Epithelial cell of prostate (primary cell): ENCODE results near the gene DAPK1.
"Not testable (repeated sequence)": the region's sequence is repeated elsewhere in the genome, so short reads cannot be mapped to it uniquely, and the experiment has no call there.

Experiments used
- DNase-seq: peaks from one replicate; pipeline ENCODE4 v3.0.0-alpha.2; 2011; ENCODE audit warnings: low read depth, low spot score
- H3K27ac ChIP-seq: fragments of 450-650 bp; 2 replicates; pipeline ENCODE4 v1.5.1; 2017; ENCODE audit warnings: mild to moderate bottlenecking

DAPK1 gene

GRCh38 chr9:87535817-87536539 is 38.3 kb downstream of the DAPK1 start:
- DNase-seq = no peak
- H3K27ac ChIP-seq = no peak overlapping the region

GRCh38 chr9:87537625-87538024 is 40.0 kb downstream of the DAPK1 start:
- H3K27ac ChIP-seq = no peak overlapping the region

GRCh38 chr9:87540444-87541105 is 42.9 kb downstream of the DAPK1 start:
- DNase-seq = no peak
- H3K27ac ChIP-seq = no peak overlapping the region

More at GRCh38 chr9:87537625-87538024, 40.0 kb downstream of the DAPK1 start:
- DNase-seq = no peak

GRCh38 chr9:87541663-87542062 is 44.0 kb downstream of the DAPK1 start:
- DNase-seq = no peak
- H3K27ac ChIP-seq = no peak overlapping the region

- DNase-seq = no peak
- no peak overlapping the region for H3K27ac ChIP-seq
Observed at GRCh38 chr9:87542141-87542540, 44.5 kb downstream of the DAPK1 start.

- H3K27ac ChIP-seq = no peak overlapping the region
- DNase-seq = no peak
Observed at GRCh38 chr9:87543251-87543650, 45.6 kb downstream of the DAPK1 start.

GRCh38 chr9:87545858-87546257 is 48.2 kb downstream of the DAPK1 start:
- DNase-seq = no peak
- H3K27ac ChIP-seq = no peak overlapping the region

- no peak for DNase-seq
- H3K27ac ChIP-seq = peak overlapping the region; percentile 13
Observed at GRCh38 chr9:87546704-87547103, 49.0 kb downstream of the DAPK1 start.

- peak overlapping the region; percentile 13 for H3K27ac ChIP-seq
- peak; percentile 20 for DNase-seq
Observed at GRCh38 chr9:87547671-87548081, 50.0 kb downstream of the DAPK1 start.

- DNase-seq = no peak
Observed at GRCh38 chr9:87548159-87548558, 50.5 kb downstream of the DAPK1 start.

GRCh38 chr9:87549088-87549487 is 51.4 kb downstream of the DAPK1 start:
- DNase-seq, H3K27ac ChIP-seq: not testable (repeated sequence)

More at GRCh38 chr9:87548159-87548558, 50.5 kb downstream of the DAPK1 start:
- peak overlapping the region; percentile 13 for H3K27ac ChIP-seq

- DNase-seq = no peak
- no peak overlapping the region for H3K27ac ChIP-seq
Observed at GRCh38 chr9:87549791-87550190, 52.1 kb downstream of the DAPK1 start.

GRCh38 chr9:87550253-87550954 is 52.7 kb downstream of the DAPK1 start:
- DNase-seq = no peak
- H3K27ac ChIP-seq = no peak overlapping the region

GRCh38 chr9:87551772-87552217 is 54.1 kb downstream of the DAPK1 start:
- H3K27ac ChIP-seq = no peak overlapping the region
- DNase-seq = no peak

GRCh38 chr9:87554171-87554910 is 56.7 kb downstream of the DAPK1 start:
- no peak for DNase-seq
- no peak overlapping the region for H3K27ac ChIP-seq

GRCh38 chr9:87554976-87555375 is 57.3 kb downstream of the DAPK1 start:
- H3K27ac ChIP-seq = no peak overlapping the region
- DNase-seq = no peak

GRCh38 chr9:87556039-87556438 is 58.4 kb downstream of the DAPK1 start:
- H3K27ac ChIP-seq = no peak overlapping the region
- DNase-seq = no peak

GRCh38 chr9:87556821-87557220 is 59.2 kb downstream of the DAPK1 start:
- no peak overlapping the region for H3K27ac ChIP-seq
- DNase-seq = no peak

GRCh38 chr9:87557996-87558395 is 60.3 kb downstream of the DAPK1 start:
- no peak for DNase-seq
- no peak overlapping the region for H3K27ac ChIP-seq

GRCh38 chr9:87558606-87559190 is 61.0 kb downstream of the DAPK1 start:
- DNase-seq = no peak
- H3K27ac ChIP-seq = no peak overlapping the region
